Suprapubic skin (tissue), 4 donors: ENCODE data around the gene RAB38.

Source experiments
- EP300 ChIP-seq: sonication (generic); formaldehyde crosslinking; IDR thresholded peaks from one replicate; pipeline ENCODE4 v1.6.1; 2017; ENCODE audit warnings: antibody characterized with exemption
- POLR2A ChIP-seq, 2 donors: fragments of 450-650 bp; IDR thresholded peaks; one replicate each; pipeline ENCODE4 v1.6.1; 2017; ENCODE audit warnings: antibody characterized with exemption in 2 of 2, mild to moderate bottlenecking in 2 of 2, moderate library complexity in 2 of 2
- POLR2AphosphoS5 ChIP-seq, 3 donors: sonication (generic); formaldehyde crosslinking; IDR thresholded peaks; one replicate each; pipeline ENCODE4 v1.6.1; 2017; ENCODE audit warnings: antibody characterized with exemption in 3 of 3
- TF ChIP-seq, protein P1 (sequence below), 2 donors: fragments of 200-600 bp in 1 of 2; fragments of 450-650 bp in 1 of 2; sonication (generic) in 1 of 2; IDR thresholded peaks; one replicate each; pipeline ENCODE4 v1.5.1; 2016 to 2019; ENCODE audit warnings: antibody characterized with exemption in 2 of 2, mild to moderate bottlenecking in 1 of 2, moderate library complexity in 1 of 2

DNA sequence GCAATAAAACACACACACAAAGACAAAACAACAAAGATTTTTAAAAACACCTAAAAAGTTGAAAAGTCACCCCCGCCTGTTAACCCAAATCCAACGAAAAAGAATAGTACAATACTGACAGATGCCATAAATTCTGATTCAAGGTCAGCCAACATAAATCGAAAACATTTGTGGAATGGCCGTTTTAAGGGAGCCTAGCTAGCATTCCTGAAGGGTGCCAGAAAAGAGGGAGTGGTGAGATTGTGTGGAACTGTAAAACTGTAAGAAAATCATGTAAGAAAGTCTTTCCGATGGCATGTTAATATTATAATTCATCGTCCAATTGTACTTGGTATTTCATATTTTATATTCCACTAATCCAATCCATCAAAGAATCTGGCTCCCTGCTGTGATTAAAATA is 75.1 kb downstream of the RAB38 start:
- TF ChIP-seq, protein P1, sequence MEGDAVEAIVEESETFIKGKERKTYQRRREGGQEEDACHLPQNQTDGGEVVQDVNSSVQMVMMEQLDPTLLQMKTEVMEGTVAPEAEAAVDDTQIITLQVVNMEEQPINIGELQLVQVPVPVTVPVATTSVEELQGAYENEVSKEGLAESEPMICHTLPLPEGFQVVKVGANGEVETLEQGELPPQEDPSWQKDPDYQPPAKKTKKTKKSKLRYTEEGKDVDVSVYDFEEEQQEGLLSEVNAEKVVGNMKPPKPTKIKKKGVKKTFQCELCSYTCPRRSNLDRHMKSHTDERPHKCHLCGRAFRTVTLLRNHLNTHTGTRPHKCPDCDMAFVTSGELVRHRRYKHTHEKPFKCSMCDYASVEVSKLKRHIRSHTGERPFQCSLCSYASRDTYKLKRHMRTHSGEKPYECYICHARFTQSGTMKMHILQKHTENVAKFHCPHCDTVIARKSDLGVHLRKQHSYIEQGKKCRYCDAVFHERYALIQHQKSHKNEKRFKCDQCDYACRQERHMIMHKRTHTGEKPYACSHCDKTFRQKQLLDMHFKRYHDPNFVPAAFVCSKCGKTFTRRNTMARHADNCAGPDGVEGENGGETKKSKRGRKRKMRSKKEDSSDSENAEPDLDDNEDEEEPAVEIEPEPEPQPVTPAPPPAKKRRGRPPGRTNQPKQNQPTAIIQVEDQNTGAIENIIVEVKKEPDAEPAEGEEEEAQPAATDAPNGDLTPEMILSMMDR (IDR thresholded peaks at IDR 0.05): no peak
- TF ChIP-seq POLR2A (IDR thresholded peaks at IDR 0.05) (no peak), POLR2AphosphoS5 (IDR thresholded peaks at IDR 0.05) (no peak), EP300 (no peak)
